A549 (cell line): ENCODE results near the gene OSGEPL1.

ENCODE experiments used
- EP300 ChIP-seq, 2 experiments: fragments of >200 bp; sonication (Bioruptor Twin); formaldehyde crosslinking; IDR thresholded peaks; 2 replicates in 1 of 2; 3 replicates in 1 of 2; pipeline ENCODE4 v1.6.1; 2016 to 2017
- HEYL ChIP-seq: fragments of 250-450 bp; sonication (Bioruptor Pico); IDR thresholded peaks from 2 replicates; pipeline ENCODE4 v1.8.0; 2021; ENCODE audit warnings: mild to moderate bottlenecking, moderate library complexity
- JUNB ChIP-seq: fragments of >200 bp; sonication (Bioruptor Twin); formaldehyde crosslinking; IDR thresholded peaks from 2 replicates; pipeline ENCODE4 v1.6.1; 2016
- MYC ChIP-seq: IDR thresholded peaks from 2 replicates; pipeline ENCODE4 v1.6.1; 2012; ENCODE audit warnings: mild to moderate bottlenecking, inconsistent platforms, low read length, improper control_type of control experiment, borderline replicate concordance
- PHF8 ChIP-seq: fragments of 200-600 bp; sonication (generic); IDR thresholded peaks from 2 replicates; pipeline ENCODE4 v1.6.1; 2016; ENCODE audit warnings: low read depth, mild to moderate bottlenecking, antibody characterized with exemption, moderate library complexity, borderline replicate concordance
- POLR2A ChIP-seq: IDR thresholded peaks from 2 replicates; pipeline ENCODE4 v1.6.1; 2012; ENCODE audit warnings: mild to moderate bottlenecking, low read length
- SMC3 ChIP-seq: fragments of >200 bp; sonication (Bioruptor Twin); formaldehyde crosslinking; IDR thresholded peaks from 3 replicates; pipeline ENCODE4 v1.6.1; 2018; ENCODE audit warnings: inconsistent platforms
- TF ChIP-seq, protein P1 (sequence below): fragments of >200 bp; sonication (Bioruptor Twin); formaldehyde crosslinking; IDR thresholded peaks from 3 replicates; pipeline ENCODE4 v1.5.1; 2016
- TF ChIP-seq, protein P2 (sequence below): fragments of 450-650 bp; IDR thresholded peaks from 2 replicates; pipeline ENCODE4 v1.6.1; 2014; ENCODE audit warnings: antibody characterized with exemption

DNA sequence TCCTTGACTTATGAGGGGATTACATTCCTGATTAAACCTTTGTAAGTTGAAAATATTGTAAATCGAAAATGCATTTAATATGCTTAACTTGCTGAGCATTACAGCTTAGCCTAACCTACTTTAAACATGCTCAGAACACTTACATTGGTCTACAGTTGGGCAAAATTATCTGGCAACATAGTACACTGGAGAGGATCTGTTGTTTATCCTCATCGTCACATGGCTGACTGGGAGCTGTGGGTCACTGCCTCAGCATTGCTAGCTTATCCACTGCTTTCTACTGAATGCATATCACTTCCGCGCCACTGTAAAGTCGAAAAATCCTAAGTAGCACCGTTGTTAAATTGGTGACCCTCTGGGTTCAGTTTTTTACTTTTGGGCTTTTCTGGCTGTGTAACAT, 35.3 kb upstream of the OSGEPL1 start:
- TF ChIP-seq POLR2A = no peak
- TF ChIP-seq, protein P1, sequence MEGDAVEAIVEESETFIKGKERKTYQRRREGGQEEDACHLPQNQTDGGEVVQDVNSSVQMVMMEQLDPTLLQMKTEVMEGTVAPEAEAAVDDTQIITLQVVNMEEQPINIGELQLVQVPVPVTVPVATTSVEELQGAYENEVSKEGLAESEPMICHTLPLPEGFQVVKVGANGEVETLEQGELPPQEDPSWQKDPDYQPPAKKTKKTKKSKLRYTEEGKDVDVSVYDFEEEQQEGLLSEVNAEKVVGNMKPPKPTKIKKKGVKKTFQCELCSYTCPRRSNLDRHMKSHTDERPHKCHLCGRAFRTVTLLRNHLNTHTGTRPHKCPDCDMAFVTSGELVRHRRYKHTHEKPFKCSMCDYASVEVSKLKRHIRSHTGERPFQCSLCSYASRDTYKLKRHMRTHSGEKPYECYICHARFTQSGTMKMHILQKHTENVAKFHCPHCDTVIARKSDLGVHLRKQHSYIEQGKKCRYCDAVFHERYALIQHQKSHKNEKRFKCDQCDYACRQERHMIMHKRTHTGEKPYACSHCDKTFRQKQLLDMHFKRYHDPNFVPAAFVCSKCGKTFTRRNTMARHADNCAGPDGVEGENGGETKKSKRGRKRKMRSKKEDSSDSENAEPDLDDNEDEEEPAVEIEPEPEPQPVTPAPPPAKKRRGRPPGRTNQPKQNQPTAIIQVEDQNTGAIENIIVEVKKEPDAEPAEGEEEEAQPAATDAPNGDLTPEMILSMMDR = no peak
- no peak for TF ChIP-seq PHF8
- TF ChIP-seq JUNB = no peak
- no peak for TF ChIP-seq SMC3
- no peak for TF ChIP-seq HEYL (CRISPR knock-in tag)
- no peak for TF ChIP-seq EP300 (IDR thresholded peaks at IDR 0.05)
- TF ChIP-seq, protein P2, sequence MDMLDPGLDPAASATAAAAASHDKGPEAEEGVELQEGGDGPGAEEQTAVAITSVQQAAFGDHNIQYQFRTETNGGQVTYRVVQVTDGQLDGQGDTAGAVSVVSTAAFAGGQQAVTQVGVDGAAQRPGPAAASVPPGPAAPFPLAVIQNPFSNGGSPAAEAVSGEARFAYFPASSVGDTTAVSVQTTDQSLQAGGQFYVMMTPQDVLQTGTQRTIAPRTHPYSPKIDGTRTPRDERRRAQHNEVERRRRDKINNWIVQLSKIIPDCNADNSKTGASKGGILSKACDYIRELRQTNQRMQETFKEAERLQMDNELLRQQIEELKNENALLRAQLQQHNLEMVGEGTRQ = no peak
- TF ChIP-seq MYC = no peak
